Jurkat, Clone E6-1 (cell line): Measurements from ENCODE around the gene PLK4.
"Not testable (repeated sequence)": the region's sequence is repeated elsewhere in the genome, so short reads cannot be mapped to it uniquely, and the experiment has no call there.

Experiments
- DNase-seq: peaks from one replicate; pipeline ENCODE4 v3.0.0-alpha.2; 2011; ENCODE audit warnings: low read depth, low spot score
- H3K4me3 ChIP-seq: 2 replicates; pipeline ENCODE4 v1.5.1; 2011; ENCODE audit warnings: mild to moderate bottlenecking, low read length, control low read depth, moderate library complexity

The PLK4 gene

DNA sequence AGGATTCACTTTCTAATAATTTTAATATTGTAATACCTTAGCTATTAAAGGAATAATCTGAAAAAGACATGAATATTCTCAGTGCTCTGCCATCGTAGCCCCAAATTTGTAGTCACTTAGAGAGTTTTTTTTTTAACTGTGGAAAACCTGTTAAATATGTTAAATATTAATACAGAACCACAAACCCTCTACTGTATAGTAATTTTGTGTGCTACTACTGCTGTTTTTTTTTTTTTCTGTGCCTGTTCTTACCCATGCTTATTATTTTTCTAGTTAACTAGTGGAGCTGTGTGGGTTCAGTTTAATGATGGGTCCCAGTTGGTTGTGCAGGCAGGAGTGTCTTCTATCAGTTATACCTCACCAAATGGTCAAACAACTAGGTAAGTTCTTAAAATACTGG lies 15.8 kb downstream of the PLK4 start:
- no peak for DNase-seq
- H3K4me3 ChIP-seq, result no peak overlapping the region

DNA sequence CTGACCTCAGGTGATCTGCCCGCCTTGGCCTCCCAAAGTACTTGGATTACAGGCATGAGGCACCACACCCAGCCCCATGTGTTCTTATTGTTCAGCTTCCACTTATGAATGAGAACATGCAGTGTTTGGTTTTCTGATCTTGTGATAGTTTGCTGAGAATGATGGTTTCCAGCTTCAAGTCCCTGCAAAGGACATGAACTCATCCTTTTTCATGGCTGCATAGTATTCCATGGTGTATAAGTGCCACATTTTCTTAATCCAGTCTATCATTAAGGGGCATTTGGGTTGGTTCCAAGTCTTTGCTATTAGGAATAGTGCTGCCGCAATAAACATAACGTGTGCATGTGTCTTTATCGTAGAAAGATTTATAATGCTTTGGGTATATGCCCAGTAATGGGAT lies 19.0 kb downstream of the PLK4 start:
- H3K4me3 ChIP-seq, DNase-seq: not testable (repeated sequence)

DNA sequence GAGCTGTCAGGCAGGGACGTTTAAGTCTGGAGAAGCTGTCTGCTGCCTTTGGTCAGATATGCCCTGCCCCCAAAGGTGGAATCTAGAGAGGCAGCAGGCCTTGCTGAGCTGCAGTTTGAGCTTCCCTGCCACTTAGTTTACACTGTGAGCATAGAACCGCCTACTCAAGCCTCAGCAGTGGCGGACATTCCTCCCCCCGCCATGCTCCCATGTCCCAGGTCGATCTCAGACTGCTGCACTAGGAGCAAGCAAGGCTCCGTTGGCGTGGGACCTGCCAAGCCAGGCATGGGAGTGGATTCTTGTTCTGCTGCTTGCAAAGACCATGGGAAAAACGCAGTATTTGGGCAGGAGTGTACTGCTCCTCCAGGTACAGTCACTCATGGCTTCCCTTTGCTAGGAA lies 24.3 kb downstream of the PLK4 start:
- H3K4me3 ChIP-seq, result no peak overlapping the region
- DNase-seq, result no peak

DNA sequence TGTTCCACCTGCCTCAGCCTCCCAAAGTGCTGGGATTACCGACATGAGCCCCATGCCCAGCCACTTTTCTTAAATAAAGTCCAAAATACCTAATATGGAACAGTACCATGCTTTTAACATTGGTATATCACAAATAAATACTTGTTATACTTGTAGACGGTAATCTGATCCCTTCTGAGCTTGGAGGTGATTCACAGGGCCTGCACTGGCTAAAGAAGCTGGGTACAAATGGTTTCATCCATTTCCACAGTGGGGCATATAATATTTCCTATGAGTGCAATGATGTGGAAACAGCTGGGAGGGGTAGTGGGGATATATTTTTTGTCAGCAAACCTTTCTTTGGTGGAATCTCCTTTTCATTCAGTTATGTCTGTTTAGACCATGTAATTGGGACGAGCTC lies 35.8 kb downstream of the PLK4 start:
- H3K4me3 ChIP-seq, result no peak overlapping the region
- DNase-seq, result no peak

DNA sequence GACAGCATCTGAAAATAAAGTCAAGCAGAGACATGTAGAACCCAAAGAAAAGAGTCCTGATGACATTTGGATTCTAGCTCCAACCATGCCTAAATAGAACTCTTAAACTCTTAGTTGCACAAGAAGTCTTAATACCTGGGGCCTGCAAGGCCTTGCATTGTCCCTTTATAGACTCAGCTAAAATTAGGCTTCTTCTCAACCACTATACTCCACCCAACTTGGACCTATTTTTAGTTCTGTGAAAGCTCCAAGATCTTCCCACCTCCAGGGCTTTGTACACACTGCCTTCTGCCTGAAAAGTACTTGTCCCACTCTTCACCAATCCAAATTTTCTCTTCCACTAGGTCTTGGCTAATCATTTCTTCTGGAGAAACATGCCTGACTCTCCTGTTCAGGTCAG lies 36.5 kb downstream of the PLK4 start:
- H3K4me3 ChIP-seq, result no peak overlapping the region
- DNase-seq, result no peak

DNA sequence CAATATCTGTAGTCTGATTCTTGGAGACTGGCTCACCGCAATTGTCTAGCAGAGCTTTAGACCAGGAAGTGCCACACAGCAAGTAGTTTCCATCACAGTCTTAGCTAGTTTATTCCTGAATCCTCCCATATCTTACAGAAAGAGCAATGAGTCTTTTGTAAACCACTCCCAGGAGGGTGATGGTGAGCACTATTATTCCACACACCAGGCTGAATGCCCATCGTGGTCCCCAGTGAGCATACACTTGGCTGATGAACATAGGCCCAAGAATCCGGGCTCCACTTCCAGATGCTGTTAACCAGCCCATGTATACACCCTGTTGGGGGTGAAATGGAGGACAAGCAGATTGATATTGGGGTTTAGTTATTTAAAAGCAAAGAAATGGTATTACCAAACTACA lies 39.8 kb downstream of the PLK4 start:
- H3K4me3 ChIP-seq, result no peak overlapping the region
- no peak for DNase-seq

DNA sequence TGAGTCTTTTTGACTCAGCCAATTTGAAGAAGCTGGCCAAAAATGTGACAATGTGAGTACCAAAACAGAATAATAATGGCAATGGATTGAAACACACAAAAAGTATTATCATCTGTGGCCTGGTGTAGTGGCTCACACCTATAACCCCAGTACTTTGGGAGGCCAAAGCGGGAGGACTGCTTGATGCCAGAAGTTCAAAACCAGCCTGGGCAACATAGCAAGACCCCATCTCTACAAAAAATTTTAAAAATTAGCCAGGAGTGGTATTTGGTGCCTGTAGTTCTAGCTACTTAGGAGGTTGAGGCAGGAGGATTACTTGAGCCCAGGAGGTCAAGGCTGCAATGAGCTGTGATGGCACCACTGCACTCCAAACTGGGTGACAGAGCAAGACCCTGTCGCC lies 41.5 kb downstream of the PLK4 start:
- no peak for DNase-seq
- no peak overlapping the region for H3K4me3 ChIP-seq

DNA sequence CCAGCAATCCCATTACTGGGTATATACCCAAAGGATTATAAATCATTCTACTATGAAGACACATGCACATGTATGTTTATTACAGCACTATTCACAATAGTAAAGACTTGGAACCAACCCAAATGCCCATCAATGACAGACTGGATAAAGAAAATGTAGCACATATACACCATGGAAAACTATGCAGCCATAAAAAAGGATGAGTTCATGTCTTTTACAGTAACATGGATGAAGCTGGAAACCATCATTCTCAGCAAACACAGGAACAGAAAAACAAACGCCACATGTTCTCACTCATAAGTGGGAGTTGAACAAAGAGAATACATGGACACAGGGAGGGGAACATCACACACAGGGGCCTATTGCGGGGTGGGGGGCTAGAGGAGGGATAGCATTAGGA lies 45.0 kb downstream of the PLK4 start:
- not testable (repeated sequence) for H3K4me3 ChIP-seq, DNase-seq

DNA sequence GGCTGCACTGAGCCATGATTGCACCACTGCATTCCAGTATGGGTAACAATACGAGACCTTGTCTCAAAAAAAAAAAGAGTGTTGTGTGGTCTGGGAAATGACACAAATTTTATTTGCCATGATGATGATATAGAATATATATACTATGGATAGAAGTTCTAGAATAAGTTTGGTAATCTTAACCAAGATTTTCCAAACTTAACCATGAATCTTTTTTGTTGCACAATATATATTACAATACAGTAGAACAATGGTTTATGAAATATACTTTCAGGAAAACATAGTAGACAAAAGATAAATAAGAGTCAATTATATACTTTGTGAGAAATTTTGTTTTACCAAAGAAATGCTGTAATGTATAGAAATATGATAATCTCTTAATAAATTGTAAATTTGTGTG lies 49.5 kb downstream of the PLK4 start:
- H3K4me3 ChIP-seq, result no peak overlapping the region
- no peak for DNase-seq

DNA sequence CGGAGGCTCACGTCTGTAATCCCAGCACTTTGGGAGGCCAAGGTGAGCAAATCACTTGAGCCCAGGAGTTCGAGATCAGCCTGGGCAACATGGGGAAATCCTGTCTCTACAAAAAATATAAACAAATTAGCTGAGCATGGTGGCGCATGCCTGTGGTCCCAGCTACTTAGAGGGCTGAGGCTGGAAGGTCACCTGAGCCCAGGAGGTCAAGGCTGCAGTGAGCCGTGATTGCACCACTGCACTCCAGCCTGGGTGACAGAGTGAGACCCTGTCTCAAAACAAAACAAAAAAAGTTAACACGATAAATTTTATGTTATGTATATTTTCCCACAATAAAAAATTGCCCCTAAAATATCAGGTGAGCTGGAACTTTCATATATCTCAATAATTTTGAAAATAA lies 51.1 kb downstream of the PLK4 start:
- not testable (repeated sequence) for H3K4me3 ChIP-seq, DNase-seq

DNA sequence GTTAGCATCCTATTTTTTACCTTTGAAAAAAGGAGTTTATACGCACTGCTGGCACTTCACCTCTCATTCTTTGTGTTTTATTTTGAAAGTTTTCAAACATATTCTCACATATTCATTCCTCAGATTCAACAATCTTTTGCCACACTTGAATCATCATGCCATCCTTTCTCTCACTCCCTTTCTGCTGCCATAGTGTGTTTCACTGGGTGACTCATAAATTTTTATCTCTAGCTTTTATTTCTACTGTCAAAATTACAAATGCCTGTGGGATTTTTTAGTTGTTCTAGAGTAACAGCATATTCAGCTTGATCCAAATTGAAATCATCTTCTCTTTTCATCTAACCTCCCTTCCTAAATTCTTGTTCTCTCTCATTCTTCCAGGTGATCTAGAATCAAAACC lies 56.3 kb downstream of the PLK4 start:
- H3K4me3 ChIP-seq, result no peak overlapping the region
- no peak for DNase-seq
